Esophagus muscularis mucosa (tissue), 4 donors: ENCODE measurements around the gene MACROH2A1. TPM values are rescaled to one million over a fixed set of nuclear protein-coding genes. Genes with fewer than 3 reads are reported as not detected.
A peak's percentile ranks its signal among the peaks of the same experiment; 100 is the strongest.

Source experiments
- DNase-seq: peaks from one replicate; pipeline ENCODE4 v3.0.0-alpha.2; 2017; ENCODE audit errors: extremely low spot score
- H3K27ac ChIP-seq, 4 donors: fragments of 200-600 bp; sonication (generic); replicated peaks in 1 of 4; 1 replicate in 3 of 4; 2 replicates in 1 of 4; pipeline ENCODE4 v1.5.1; 2016 to 2019; ENCODE audit warnings: mild to moderate bottlenecking in 1 of 4
- H3K27me3 ChIP-seq, 4 donors: fragments of 200-600 bp; sonication (generic); one replicate each; pipeline versions ENCODE4 v1.5.1 to v1.6.0; 2016 to 2019
- H3K36me3 ChIP-seq, 4 donors: fragments of 200-600 bp; sonication (generic); one replicate each; pipeline ENCODE4 v1.5.1; 2016 to 2019
- H3K4me1 ChIP-seq, 4 donors: fragments of 200-600 bp; sonication (generic); one replicate each; pipeline ENCODE4 v1.5.1; 2016 to 2019
- H3K4me3 ChIP-seq, 4 donors: fragments of 200-600 bp; sonication (generic); 1 replicate in 2 of 4; 2 replicates in 2 of 4; pipeline ENCODE4 v1.5.1; 2016 to 2019; ENCODE audit warnings: mild to moderate bottlenecking in 4 of 4, moderate library complexity in 1 of 4
- H3K9me3 ChIP-seq, 4 donors: fragments of 200-600 bp; sonication (generic); 1 replicate in 3 of 4; 2 replicates in 1 of 4; pipeline ENCODE4 v1.5.1; 2016 to 2019
- CTCF ChIP-seq, 3 experiments: fragments of 200-600 bp in 2 of 3; fragments of 450-650 bp in 1 of 3; sonication (generic) in 2 of 3; IDR thresholded peaks; one replicate each; pipeline ENCODE4 v1.5.1; 2017 to 2019; ENCODE audit warnings: antibody characterized with exemption in 3 of 3, mild to moderate bottlenecking in 2 of 3, moderate library complexity in 1 of 3
- EP300 ChIP-seq: sonication (generic); formaldehyde crosslinking; IDR thresholded peaks from one replicate; pipeline ENCODE4 v1.6.1; 2017; ENCODE audit warnings: antibody characterized with exemption
- POLR2A ChIP-seq: fragments of 450-650 bp; IDR thresholded peaks from one replicate; pipeline ENCODE4 v1.6.1; 2017; ENCODE audit warnings: antibody characterized with exemption, moderate library complexity, mild to moderate bottlenecking, low read depth
- POLR2AphosphoS5 ChIP-seq, 2 donors: sonication (generic); formaldehyde crosslinking; IDR thresholded peaks; one replicate each; pipeline ENCODE4 v1.6.1; 2017; ENCODE audit warnings: antibody characterized with exemption in 2 of 2
- WGBS: methylation state at CpG from one replicate; pipeline ENCODE4 v1.1.5; 2018; 5-methylcytosine and 5-hydroxymethylcytosine counted together
- intact Hi-C: fragments of 100-400 bp; cut with DNase I; formaldehyde crosslinking; loops from one replicate; pipeline ENCODE4 v1.15.1; 2023
- total RNA-seq, 4 donors: library from RNA; depleted of rRNA; stranded (reverse); fragments of >200 nt; gene quantifications; one replicate each; pipeline versions ENCODE4 v1.1.0 to v1.2.1, GENCODE V29; 2016

MACROH2A1 gene
- total RNA-seq, 4 donors from 2014 or later: 144 to 152 (median 149) TPM

GRCh38 chr5:135359374-135360165, 39.5 kb downstream of the MACROH2A1 start:
- Histone ChIP-seq H3K36me3 (peaks cover 0 to 50% (median 25%) of the 10 kb centered on the region in 4 donors), H3K9me3 (no peaks in the 10 kb centered on the region), H3K4me1 (peaks cover 34 to 39% (median 37%) of the 10 kb centered on the region in 4 donors), H3K27me3 (no peaks in the 10 kb centered on the region), H3K27ac (no peak overlapping the region), H3K4me3 (no peak overlapping the region)
- 92% methylated on average over 8 of the region's 8 CpGs for WGBS
- DNase-seq: no peak
- intact Hi-C loops: no loop called here
- TF ChIP-seq EP300: no peak
- no peak for TF ChIP-seq POLR2AphosphoS5 (IDR thresholded peaks at IDR 0.05)
- TF ChIP-seq POLR2A: no peak
- TF ChIP-seq CTCF (IDR thresholded peaks at IDR 0.05): no peak

- intact Hi-C loops: no loop called here
- H3K27ac ChIP-seq: peak overlapping the region in 2 of 4 donors; percentile 55 to 81
Measured at GRCh38 chr5:135357685-135358084, 41.3 kb downstream of the MACROH2A1 start.

GRCh38 chr5:135356522-135357318, 42.3 kb downstream of the MACROH2A1 start:
- peaks cover 47 to 53% (median 50%) of the 10 kb centered on the region in 4 donors for H3K4me1 ChIP-seq
- WGBS: 21% methylated on average over 5 of the region's 6 CpGs
- TF ChIP-seq EP300 (no peak), CTCF (IDR thresholded peaks at IDR 0.05) (no peak), POLR2AphosphoS5 (IDR thresholded peaks at IDR 0.05) (peak; percentile 65 to 75), POLR2A (no peak)
- H3K36me3 ChIP-seq: peaks cover 0 to 44% (median 27%) of the 10 kb centered on the region in 4 donors
- H3K4me3 ChIP-seq: no peak overlapping the region
- no peaks in the 10 kb centered on the region for H3K9me3 ChIP-seq
- H3K27ac ChIP-seq: peak overlapping the region; percentile 55 to 81 (median 74)
- no peak for DNase-seq
- H3K27me3 ChIP-seq: no peaks in the 10 kb centered on the region
- intact Hi-C loops: no loop called here

More at GRCh38 chr5:135357685-135358084, 41.3 kb downstream of the MACROH2A1 start:
- Histone ChIP-seq H3K4me1 (peaks cover 47 to 52% (median 50%) of the 10 kb centered on the region in 4 donors), H3K4me3 (no peak overlapping the region), H3K9me3 (no peaks in the 10 kb centered on the region), H3K27me3 (no peaks in the 10 kb centered on the region), H3K36me3 (peaks cover 0 to 43% (median 22%) of the 10 kb centered on the region in 4 donors)
- no peak for DNase-seq
- no peak for TF ChIP-seq EP300
- no peak for TF ChIP-seq CTCF (IDR thresholded peaks at IDR 0.05)
- no peak for TF ChIP-seq POLR2A
- no peak for TF ChIP-seq POLR2AphosphoS5 (IDR thresholded peaks at IDR 0.05)

GRCh38 chr5:135355169-135355568, 43.9 kb downstream of the MACROH2A1 start:
- Histone ChIP-seq H3K9me3 (no peaks in the 10 kb centered on the region), H3K4me3 (no peak overlapping the region), H3K4me1 (peaks cover 47 to 53% (median 50%) of the 10 kb centered on the region in 4 donors), H3K27me3 (no peaks in the 10 kb centered on the region), H3K36me3 (peaks cover 4 to 42% (median 28%) of the 10 kb centered on the region in 4 donors), H3K27ac (peak overlapping the region; percentile 55 to 81 (median 74))
- TF ChIP-seq POLR2A (no peak), CTCF (IDR thresholded peaks at IDR 0.05) (no peak), EP300 (no peak), POLR2AphosphoS5 (IDR thresholded peaks at IDR 0.05) (no peak)
- no peak for DNase-seq
- intact Hi-C loops: no loop called here
- WGBS: 88% methylated on average over 1 of the region's 1 CpG
